Panc1 (cell line): Measurements from ENCODE around the gene QRICH2. TPM values are rescaled to one million over a fixed set of nuclear protein-coding genes. Genes with fewer than 3 reads are reported as not detected.

Source experiments
- ATAC-seq: fragments of 200-7000 bp; cut with Tn5 transposase; 2 replicates; pipeline ENCODE4 v1.9.1; 2020; ENCODE audit warnings: mild to moderate bottlenecking, moderate library complexity
- BruUV-seq: library from RNA; stranded (reverse); fragments of 400-500 nt; replicated peaks from 2 replicates; lab custom pipeline; 2021; lab: Mats Ljungman, UMichigan
- CTCF ChIA-PET: fragments of 300-600 bp; sonication (Branson Sonifier 250); formaldehyde crosslinking; loops from one replicate; lab custom pipeline; 2022; ENCODE audit warnings: antibody characterized with exemption; lab: Charles Lee
- POLR2A ChIA-PET: fragments of 300-600 bp; sonication (Branson Sonifier 250); formaldehyde crosslinking; loops from one replicate; lab custom pipeline; 2022; ENCODE audit warnings: antibody characterized with exemption; lab: Charles Lee
- DNase-seq: peaks from one replicate; pipeline ENCODE4 v3.0.0-alpha.2; 2010; ENCODE audit warnings: low read depth, low spot score
- H3K27ac ChIP-seq: 2 replicates; pipeline ENCODE4 v1.5.1; 2011; ENCODE audit warnings: mild to moderate bottlenecking, low read length, inconsistent platforms
- H3K27me3 ChIP-seq: fragments of 200-500 bp; sonication (Bioruptor generic); 2 replicates; pipeline ENCODE4 v1.6.0; 2014; ENCODE audit warnings: low read length, inconsistent platforms; ENCODE audit not compliant: control insufficient read depth, insufficient read depth
- H3K36me3 ChIP-seq: fragments of 200-500 bp; sonication (Bioruptor generic); 2 replicates; pipeline ENCODE4 v1.5.1; 2014; ENCODE audit warnings: inconsistent platforms, mild to moderate bottlenecking, low read length, moderate library complexity; ENCODE audit not compliant: control insufficient read depth, insufficient read depth
- H3K4me1 ChIP-seq: 2 replicates; pipeline ENCODE4 v1.5.1; 2011; ENCODE audit warnings: inconsistent platforms, mild to moderate bottlenecking, low read length, moderate library complexity; ENCODE audit not compliant: control insufficient read depth, insufficient read depth
- H3K4me3 ChIP-seq, 2 experiments: 2 replicates each; pipeline ENCODE4 v1.5.1; 2011 to 2012; ENCODE audit warnings: low read depth in 2 of 2, low read length in 2 of 2, mild to moderate bottlenecking in 2 of 2, inconsistent platforms in 1 of 2, moderate library complexity in 1 of 2
- H3K9me3 ChIP-seq: fragments of 200-500 bp; sonication (Bioruptor generic); 2 replicates; pipeline ENCODE4 v1.5.1; 2014; ENCODE audit warnings: low read depth, mild to moderate bottlenecking, inconsistent platforms, low read length, moderate library complexity; ENCODE audit not compliant: control insufficient read depth, insufficient read depth
- CTCF ChIP-seq: fragments of 450-650 bp; IDR thresholded peaks from 2 replicates; pipeline ENCODE4 v1.5.1; 2017; ENCODE audit warnings: mild to moderate bottlenecking
- POLR2AphosphoS5 ChIP-seq: IDR thresholded peaks from 2 replicates; pipeline ENCODE4 v1.6.1; 2012; ENCODE audit warnings: mild to moderate bottlenecking, low read depth, low read length, moderate library complexity
- SIN3A ChIP-seq: IDR thresholded peaks from 2 replicates; pipeline ENCODE4 v1.6.1; 2012; ENCODE audit warnings: low read depth, mild to moderate bottlenecking, low read length, moderate library complexity, borderline replicate concordance; ENCODE audit not compliant: insufficient read depth
- TCF7L2 ChIP-seq: IDR thresholded peaks from 2 replicates; pipeline ENCODE4 v1.6.1; 2011; ENCODE audit warnings: mild to moderate bottlenecking, low read depth, low read length, inconsistent platforms
- in situ Hi-C: cut with HindIII; loops from 2 replicates; pipeline ENCODE4 v1.10.0; 2016; ENCODE audit warnings: low sequenced_read_pairs, low pct_unique_long_range_greater_than_20kb
- intact Hi-C: fragments of 100-400 bp; cut with micrococcal nuclease; formaldehyde crosslinking; loops from one replicate; pipeline ENCODE4 v1.10.0; 2022; ENCODE audit not compliant: unreplicated experiment
- total RNA-seq: library from RNA; stranded (reverse); gene quantifications from one replicate; pipeline ENCODE4 v1.2.1, GENCODE V29; 2021; ENCODE audit not compliant: unreplicated experiment
- TF ChIP-seq, protein P1 (sequence below), 2 experiments: IDR thresholded peaks; 2 replicates each; pipeline ENCODE4 v1.6.1; 2011 to 2012; ENCODE audit warnings: low read depth in 2 of 2, control low read depth in 1 of 2, low read length in 1 of 2, mild to moderate bottlenecking in 1 of 2, moderate library complexity in 1 of 2; ENCODE audit not compliant: insufficient read depth in 1 of 2

Gene QRICH2
- total RNA-seq, 1 experiment from 2014 or later, result 0.92 TPM

DNA sequence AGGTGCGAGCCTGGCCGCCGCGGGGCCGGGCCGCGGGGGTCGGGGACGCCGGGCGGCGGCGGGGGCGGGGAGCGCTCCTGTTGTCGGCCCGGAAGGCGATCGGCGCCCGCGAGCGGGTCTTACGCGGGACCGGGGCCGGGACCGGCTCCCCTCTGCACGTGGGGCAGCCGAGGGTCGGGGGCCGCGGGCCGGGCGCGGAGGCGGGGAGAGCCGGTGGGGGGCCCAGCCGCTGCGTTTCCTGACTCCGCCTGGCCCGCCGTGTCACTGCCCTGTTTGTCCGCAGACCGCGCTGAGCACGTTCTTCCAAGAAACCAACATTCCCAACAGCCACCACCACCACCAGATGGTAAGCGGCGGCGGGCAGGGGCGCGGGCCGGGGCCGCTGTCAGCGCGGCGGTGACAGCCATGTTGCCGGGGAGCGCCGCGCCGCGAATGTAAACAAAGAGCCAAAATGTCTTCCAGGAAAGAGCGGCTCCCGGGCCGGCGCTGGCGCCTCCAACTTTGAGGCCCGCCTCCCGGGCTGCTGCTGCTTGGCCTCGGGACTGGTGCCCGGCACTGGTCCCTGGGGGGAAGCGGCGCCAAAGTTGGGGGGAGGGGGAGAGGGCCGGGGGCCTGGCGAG is 42.3 kb downstream of the QRICH2 start:
- no peak for ATAC-seq

DNA sequence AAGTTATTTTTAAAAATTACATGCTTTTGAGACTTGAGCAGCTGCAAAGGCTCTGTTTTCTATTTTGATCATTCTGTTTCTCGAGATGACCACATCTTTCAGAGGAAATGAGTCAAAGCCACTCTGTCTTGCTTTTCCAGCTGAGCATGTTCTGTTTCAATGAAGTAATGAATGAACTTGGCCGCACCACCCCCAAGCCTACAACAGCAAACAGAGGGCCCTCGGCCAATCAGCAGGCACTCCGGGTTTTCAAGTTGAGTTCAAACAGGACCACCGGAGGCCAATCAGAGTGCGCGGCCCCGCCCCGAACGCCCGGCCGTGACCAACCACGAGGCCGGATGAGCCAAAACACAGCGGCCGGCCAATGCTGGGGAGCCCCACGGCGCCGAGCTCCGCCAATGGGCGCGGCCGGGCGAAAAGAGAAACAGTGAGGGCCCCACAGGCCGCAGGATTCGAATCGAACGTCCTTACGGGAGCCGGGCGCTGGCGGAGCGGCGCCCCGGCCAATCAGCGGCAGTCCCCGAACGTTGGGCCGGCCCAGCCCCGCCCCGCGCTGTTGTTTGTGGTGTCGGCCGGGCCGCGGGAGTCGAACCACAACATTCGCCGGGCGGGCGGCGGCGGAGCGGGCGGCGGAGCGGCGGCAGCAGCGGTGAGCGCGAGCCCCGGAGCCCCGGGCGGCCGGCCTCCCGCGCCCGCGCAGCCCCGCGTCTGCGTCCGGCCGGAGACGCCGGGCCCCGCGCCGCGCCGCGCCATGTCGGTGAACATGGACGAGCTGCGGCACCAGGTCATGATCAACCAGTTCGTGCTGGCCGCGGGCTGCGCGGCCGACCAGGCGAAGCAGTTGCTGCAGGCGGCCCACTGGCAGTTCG is 43.1 kb downstream of the QRICH2 start, which contains the start of gene UBALD2:
Gene UBALD2, plus strand, starts transcription at position 594 of the 869 bp plus-strand sequence. Its CDS starts 158 bp downstream, at position 752.
- Histone ChIP-seq H3K36me3 (no peaks in the 10 kb centered on the region; the same call in 1 of the 2 replicates), H3K27me3 (no peaks in the 10 kb centered on the region), H3K27ac (peak within 1 kb of the TSS; percentile 92), H3K4me3 (peak within 1 kb of the TSS; percentile 68 to 78), H3K4me1 (peaks cover 49% of the 10 kb centered on the region), H3K9me3 (no peaks in the 10 kb centered on the region)
- peak; percentile 61 for TF ChIP-seq SIN3A
- TF ChIP-seq, protein P1, sequence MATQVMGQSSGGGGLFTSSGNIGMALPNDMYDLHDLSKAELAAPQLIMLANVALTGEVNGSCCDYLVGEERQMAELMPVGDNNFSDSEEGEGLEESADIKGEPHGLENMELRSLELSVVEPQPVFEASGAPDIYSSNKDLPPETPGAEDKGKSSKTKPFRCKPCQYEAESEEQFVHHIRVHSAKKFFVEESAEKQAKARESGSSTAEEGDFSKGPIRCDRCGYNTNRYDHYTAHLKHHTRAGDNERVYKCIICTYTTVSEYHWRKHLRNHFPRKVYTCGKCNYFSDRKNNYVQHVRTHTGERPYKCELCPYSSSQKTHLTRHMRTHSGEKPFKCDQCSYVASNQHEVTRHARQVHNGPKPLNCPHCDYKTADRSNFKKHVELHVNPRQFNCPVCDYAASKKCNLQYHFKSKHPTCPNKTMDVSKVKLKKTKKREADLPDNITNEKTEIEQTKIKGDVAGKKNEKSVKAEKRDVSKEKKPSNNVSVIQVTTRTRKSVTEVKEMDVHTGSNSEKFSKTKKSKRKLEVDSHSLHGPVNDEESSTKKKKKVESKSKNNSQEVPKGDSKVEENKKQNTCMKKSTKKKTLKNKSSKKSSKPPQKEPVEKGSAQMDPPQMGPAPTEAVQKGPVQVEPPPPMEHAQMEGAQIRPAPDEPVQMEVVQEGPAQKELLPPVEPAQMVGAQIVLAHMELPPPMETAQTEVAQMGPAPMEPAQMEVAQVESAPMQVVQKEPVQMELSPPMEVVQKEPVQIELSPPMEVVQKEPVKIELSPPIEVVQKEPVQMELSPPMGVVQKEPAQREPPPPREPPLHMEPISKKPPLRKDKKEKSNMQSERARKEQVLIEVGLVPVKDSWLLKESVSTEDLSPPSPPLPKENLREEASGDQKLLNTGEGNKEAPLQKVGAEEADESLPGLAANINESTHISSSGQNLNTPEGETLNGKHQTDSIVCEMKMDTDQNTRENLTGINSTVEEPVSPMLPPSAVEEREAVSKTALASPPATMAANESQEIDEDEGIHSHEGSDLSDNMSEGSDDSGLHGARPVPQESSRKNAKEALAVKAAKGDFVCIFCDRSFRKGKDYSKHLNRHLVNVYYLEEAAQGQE (IDR thresholded peaks at IDR 0.05; ENCODE audit: insufficient read depth in 1 of 2, low read depth in 2 of 2, low read length in 1 of 2), result no peak
- peak; percentile 51 for TF ChIP-seq POLR2AphosphoS5
- TF ChIP-seq TCF7L2, result peak; percentile 98
- no peak for TF ChIP-seq CTCF
- intact Hi-C loops (no loop called here), in situ Hi-C loops (no loop called here)
- ATAC-seq, result peak; percentile 97
- CTCF ChIA-PET, result interaction anchor here (1.5 kb wide), 1 partner anchor 15 kb away, joined by 6 read pairs; no protein-coding TSS in a partner anchor
- no TSS peak for BruUV-seq
- peak; percentile 95 for DNase-seq
- POLR2A ChIA-PET, result interaction anchor here (0.6 to 1.0 kb wide), 5 partner anchors 17 to 411 kb away, joined by 3 to 5 read pairs (median 3); partner anchors contain the start of gene RNF157

More for the DNA sequence above, 42.3 kb downstream of the QRICH2 start:
- CTCF ChIA-PET, result interaction anchor here (1.5 kb wide), 1 partner anchor 14 kb away, joined by 6 read pairs; no protein-coding TSS in a partner anchor
- Histone ChIP-seq H3K36me3 (no peaks in the 10 kb centered on the region; the same call in 1 of the 2 replicates), H3K27me3 (no peaks in the 10 kb centered on the region), H3K4me1 (peaks cover 51% of the 10 kb centered on the region), H3K4me3 (peak overlapping the region; percentile 68 to 78), H3K27ac (peak overlapping the region; percentile 80; the same call in 1 of the 2 replicates), H3K9me3 (no peaks in the 10 kb centered on the region)
- BruUV-seq, result no TSS peak
- DNase-seq, result no peak
- TF ChIP-seq TCF7L2 (no peak), SIN3A (peak; percentile 98)
- TF ChIP-seq, protein P1 (IDR thresholded peaks at IDR 0.05; ENCODE audit: insufficient read depth in 1 of 2, low read depth in 2 of 2, low read length in 1 of 2), result no peak
- POLR2A ChIA-PET, result no interaction called here
- in situ Hi-C loops (no loop called here), intact Hi-C loops (no loop called here)
